Esophagus (tissue), 2 donors: ENCODE data around the gene MRPS30. TPM values are rescaled to one million over a fixed set of nuclear protein-coding genes. Genes with fewer than 3 reads are reported as not detected.
"Not testable (repeated sequence)": the region's sequence is repeated elsewhere in the genome, so short reads cannot be mapped to it uniquely, and the experiment has no call there.

ENCODE experiments used
- H3K27ac ChIP-seq, 2 donors: one replicate each; pipeline ENCODE4 v1.5.1; 2013; ENCODE audit warnings: low read depth in 2 of 2, mild to moderate bottlenecking in 2 of 2, inconsistent platforms in 1 of 2, low read length in 1 of 2, moderate library complexity in 1 of 2
- H3K27me3 ChIP-seq, 2 donors: one replicate each; pipeline ENCODE4 v1.6.1; 2013; ENCODE audit warnings: low read length in 2 of 2, control low read depth in 1 of 2, mild to moderate bottlenecking in 1 of 2; ENCODE audit not compliant: insufficient read depth in 2 of 2, control insufficient read depth in 1 of 2
- H3K36me3 ChIP-seq, 2 donors: one replicate each; pipeline ENCODE4 v1.6.1; 2013; ENCODE audit warnings: low read length in 1 of 2; ENCODE audit not compliant: control insufficient read depth in 2 of 2, insufficient read depth in 2 of 2
- H3K4me1 ChIP-seq, 2 donors: one replicate each; pipeline ENCODE4 v1.6.1; 2013; ENCODE audit warnings: low read length in 1 of 2; ENCODE audit not compliant: control insufficient read depth in 2 of 2, insufficient read depth in 2 of 2
- H3K4me3 ChIP-seq, 2 donors: one replicate each; pipeline ENCODE4 v1.5.1; 2013; ENCODE audit warnings: low read length in 2 of 2, mild to moderate bottlenecking in 2 of 2, low read depth in 1 of 2, moderate library complexity in 1 of 2
- H3K9me3 ChIP-seq, 2 donors: one replicate each; pipeline ENCODE4 v1.6.1; 2013; ENCODE audit warnings: mild to moderate bottlenecking in 2 of 2, low read depth in 1 of 2, low read length in 1 of 2, moderate library complexity in 1 of 2; ENCODE audit not compliant: control insufficient read depth in 2 of 2, insufficient read depth in 1 of 2
- WGBS, 2 donors: extraction: QIAGEN DNeasy Blood & Tissue Kit; methylation state at CpG; one replicate each; pipeline ENCODE4 v1.1.7; 2013; 5-methylcytosine and 5-hydroxymethylcytosine counted together
- polyA plus RNA-seq, 2 donors: library from polyadenylated mRNA; stranded (reverse); fragments of 200-250 nt; gene quantifications; one replicate each; pipeline ENCODE4 v1.2.3, GENCODE V29; 2013
- donor health status: healthy with polysubstance abuse.
- donor health status: Bipolar disorder and iron deficiency.

The MRPS30 gene
- polyA plus RNA-seq, 2 donors = 13.2 to 20.1 TPM

DNA sequence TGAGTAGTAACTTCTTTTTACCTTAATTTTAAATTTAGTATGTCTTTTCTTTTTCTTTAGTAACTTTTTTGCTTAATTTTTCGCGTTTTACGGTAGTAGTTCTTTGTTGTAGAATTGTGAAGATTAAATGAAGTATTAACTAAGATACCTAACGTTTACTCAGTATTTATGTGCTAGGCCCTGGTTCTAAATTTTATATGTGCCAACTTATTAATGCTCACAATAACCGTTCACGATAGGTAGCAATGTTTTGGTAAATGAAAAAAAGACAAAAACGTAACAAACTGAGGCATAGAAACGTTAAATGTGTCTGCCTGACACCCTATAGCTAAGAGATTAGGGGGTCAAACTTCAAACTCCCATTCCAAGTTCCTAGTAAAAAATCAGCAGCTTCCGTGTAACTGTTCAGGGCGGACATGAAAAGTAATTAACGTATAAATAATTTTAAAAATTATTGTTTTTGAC is 1.2 kb downstream of the MRPS30 start:
- Histone ChIP-seq H3K27ac (no peak overlapping the region), H3K9me3 (no peaks in the 10 kb centered on the region), H3K4me1 (no peaks in the 10 kb centered on the region), H3K4me3 (peak overlapping the region; percentile 99 to 100), H3K27me3 (no peaks in the 10 kb centered on the region), H3K36me3 (no peaks in the 10 kb centered on the region)
- WGBS, 2 donors = 14 to 16% methylated on average over 11 of the region's 11 CpGs

DNA sequence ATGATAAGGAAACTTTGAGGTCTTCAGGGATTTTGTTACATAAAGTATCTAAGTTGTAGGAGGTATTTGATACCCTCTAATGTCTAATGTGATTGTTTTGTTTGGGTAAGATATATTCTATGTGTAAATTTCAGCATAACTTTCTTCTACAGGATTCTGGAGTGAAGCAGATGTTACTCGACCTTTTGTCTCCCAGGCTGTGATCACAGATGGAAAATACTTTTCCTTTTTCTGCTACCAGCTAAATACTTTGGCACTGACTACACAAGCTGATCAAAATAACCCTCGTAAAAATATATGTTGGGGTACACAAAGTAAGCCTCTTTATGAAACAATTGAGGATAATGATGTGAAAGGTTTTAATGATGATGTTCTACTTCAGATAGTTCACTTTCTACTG is 6.0 kb downstream of the MRPS30 start:
- Histone ChIP-seq H3K9me3 (no peaks in the 10 kb centered on the region), H3K36me3 (peaks cover 3 to 4% of the 10 kb centered on the region in 2 donors), H3K27ac (no peak overlapping the region), H3K4me1 (no peaks in the 10 kb centered on the region), H3K27me3 (no peaks in the 10 kb centered on the region), H3K4me3 (no peak overlapping the region)
- WGBS, 2 donors = 72 to 81% methylated on average over 2 of the region's 2 CpGs

DNA sequence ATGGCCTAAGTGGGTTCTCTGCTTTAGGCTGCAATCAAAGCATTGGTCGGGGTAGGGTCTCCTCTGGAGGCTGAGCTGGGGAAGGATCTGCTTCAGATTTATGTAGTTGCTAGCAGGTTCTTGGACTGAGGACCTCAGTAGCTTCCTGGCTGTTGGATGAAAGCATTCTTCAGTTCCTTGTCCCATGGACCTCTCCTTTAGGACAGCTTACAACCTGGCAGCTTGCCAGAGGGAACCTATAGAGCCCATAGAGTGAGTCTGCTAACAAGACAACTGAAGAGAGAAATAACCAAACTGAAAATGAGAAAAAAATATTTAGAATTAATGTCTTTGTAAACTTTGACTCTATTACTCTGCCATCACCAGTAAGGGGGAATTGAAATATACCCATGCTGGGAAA is 12.4 kb downstream of the MRPS30 start:
- 99 to 100% methylated on average over 1 of the region's 1 CpG for WGBS, 2 donors
- H3K36me3 ChIP-seq = peaks cover 2 to 4% of the 10 kb centered on the region in 2 donors
- H3K9me3 ChIP-seq = no peaks in the 10 kb centered on the region
- H3K27ac ChIP-seq = no peak overlapping the region
- no peak overlapping the region for H3K4me3 ChIP-seq
- H3K4me1 ChIP-seq = no peaks in the 10 kb centered on the region
- no peaks in the 10 kb centered on the region for H3K27me3 ChIP-seq

DNA sequence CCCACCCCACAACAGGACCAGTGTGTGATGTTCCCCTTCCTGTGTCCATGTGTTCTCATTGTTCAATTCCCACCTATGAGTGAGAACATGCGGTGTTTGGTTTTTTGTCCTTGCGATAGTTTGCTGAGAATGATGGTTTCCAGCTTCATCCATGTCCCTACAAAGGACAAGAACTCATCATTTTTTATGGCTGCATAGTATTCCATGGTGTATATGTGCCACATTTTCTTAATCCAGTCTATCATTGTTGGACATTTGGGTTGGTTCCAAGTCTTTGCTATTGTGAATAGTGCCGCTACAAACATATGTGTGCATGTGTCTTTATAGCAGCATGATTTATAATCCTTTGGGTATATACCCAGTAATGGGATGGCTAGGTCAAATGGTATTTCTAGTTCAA is 15.9 kb downstream of the MRPS30 start:
- not testable (repeated sequence) for H3K27ac ChIP-seq, H3K4me1 ChIP-seq, H3K36me3 ChIP-seq, H3K27me3 ChIP-seq, H3K9me3 ChIP-seq, H3K4me3 ChIP-seq
- 88 to 91% methylated on average over 2 of the region's 3 CpGs for WGBS, 2 donors

DNA sequence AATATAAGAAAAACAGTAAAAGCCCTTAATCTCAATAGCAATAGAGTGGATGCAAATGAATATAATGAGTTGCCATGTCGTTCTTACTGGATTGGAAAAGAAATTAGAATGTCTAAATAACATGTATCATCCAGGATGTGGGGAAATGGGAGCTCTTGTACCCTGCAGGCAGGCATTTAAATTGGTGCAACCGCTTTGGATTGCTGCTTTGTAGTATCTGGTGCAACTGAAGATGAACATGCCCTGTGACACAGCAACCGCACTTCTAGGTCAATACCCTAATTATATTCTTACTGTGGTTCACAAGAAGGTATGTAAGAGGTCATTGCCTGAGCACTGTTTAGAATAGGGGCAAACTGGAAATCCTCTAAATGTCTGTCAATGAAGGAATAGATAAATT is 18.9 kb downstream of the MRPS30 start:
- Histone ChIP-seq H3K36me3 (no peaks in the 10 kb centered on the region), H3K4me1 (no peaks in the 10 kb centered on the region), H3K9me3 (no peaks in the 10 kb centered on the region), H3K27ac (no peak overlapping the region), H3K27me3 (no peaks in the 10 kb centered on the region), H3K4me3 (no peak overlapping the region)
- WGBS, 2 donors = 86 to 89% methylated on average over 3 of the region's 3 CpGs

DNA sequence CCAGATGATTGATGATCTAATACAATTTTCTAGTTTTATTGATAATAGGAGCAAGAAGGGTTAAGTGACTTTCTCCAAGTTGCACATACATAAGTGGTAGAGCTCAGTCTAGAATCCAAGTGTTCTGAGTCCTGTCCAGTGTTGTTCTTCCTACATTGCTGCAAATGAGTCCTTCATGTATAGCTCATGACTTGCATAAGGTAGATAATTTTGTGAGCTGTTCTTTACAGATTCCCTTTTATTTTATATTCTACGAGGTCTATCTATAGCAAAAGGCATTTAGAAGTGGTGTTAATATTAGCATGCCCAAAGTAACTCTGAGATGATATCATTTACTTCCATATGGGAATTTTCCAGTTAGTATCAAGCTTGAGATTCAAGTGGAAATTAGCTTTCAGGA is 20.0 kb downstream of the MRPS30 start:
- H3K4me3 ChIP-seq = no peak overlapping the region
- no peaks in the 10 kb centered on the region for H3K27me3 ChIP-seq
- H3K4me1 ChIP-seq = no peaks in the 10 kb centered on the region
- no peaks in the 10 kb centered on the region for H3K36me3 ChIP-seq
- no peak overlapping the region for H3K27ac ChIP-seq
- no peaks in the 10 kb centered on the region for H3K9me3 ChIP-seq
- 90 to 92% methylated on average over 1 of the region's 1 CpG for WGBS, 2 donors

DNA sequence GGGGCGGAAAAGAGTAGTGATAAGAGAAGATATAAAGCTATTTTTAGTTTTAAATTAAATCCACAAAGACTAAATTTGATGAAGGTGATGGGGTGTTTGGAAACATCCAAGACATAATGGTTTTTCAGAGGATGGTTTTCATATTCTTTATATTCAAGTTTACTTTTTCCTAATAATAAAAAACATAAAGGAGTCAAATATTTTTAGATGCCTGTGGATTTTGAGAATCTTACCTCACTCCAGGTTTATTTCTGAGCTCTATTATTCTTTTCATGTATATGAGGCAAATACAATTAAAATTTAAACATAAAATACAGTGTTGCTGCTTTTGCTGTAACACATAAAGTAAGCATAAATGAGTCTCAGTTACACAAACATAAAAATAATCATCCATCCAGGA is 22.2 kb downstream of the MRPS30 start:
- Histone ChIP-seq H3K27me3 (no peaks in the 10 kb centered on the region), H3K4me1 (no peaks in the 10 kb centered on the region), H3K36me3 (no peaks in the 10 kb centered on the region), H3K9me3 (no peaks in the 10 kb centered on the region), H3K27ac (no peak overlapping the region), H3K4me3 (no peak overlapping the region)
- WGBS, 2 donors = 97 to 98% methylated on average over 1 of the region's 1 CpG

DNA sequence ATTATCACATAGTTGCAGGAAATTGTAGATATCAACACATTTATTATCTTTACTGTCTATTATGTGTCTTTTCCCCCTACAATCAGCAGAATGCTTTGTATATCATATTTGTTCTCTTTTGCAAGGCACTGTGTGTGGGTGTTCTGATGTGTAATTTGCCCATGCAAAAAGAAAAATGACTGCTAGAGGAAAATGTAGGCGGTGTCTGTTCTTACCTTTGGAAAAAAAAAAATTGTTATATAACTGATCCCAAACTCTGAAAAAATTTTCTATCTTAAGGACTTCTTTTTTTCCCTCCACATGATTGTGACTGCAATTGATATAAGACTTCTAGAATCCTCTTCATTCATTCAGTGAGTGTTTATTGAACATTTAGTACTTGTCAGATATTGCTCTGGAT is 24.5 kb downstream of the MRPS30 start:
- 90 to 92% methylated on average over 1 of the region's 1 CpG for WGBS, 2 donors
- H3K27me3 ChIP-seq = no peaks in the 10 kb centered on the region
- no peaks in the 10 kb centered on the region for H3K9me3 ChIP-seq
- H3K4me1 ChIP-seq = no peaks in the 10 kb centered on the region
- no peak overlapping the region for H3K4me3 ChIP-seq
- H3K27ac ChIP-seq = no peak overlapping the region
- H3K36me3 ChIP-seq = no peaks in the 10 kb centered on the region

DNA sequence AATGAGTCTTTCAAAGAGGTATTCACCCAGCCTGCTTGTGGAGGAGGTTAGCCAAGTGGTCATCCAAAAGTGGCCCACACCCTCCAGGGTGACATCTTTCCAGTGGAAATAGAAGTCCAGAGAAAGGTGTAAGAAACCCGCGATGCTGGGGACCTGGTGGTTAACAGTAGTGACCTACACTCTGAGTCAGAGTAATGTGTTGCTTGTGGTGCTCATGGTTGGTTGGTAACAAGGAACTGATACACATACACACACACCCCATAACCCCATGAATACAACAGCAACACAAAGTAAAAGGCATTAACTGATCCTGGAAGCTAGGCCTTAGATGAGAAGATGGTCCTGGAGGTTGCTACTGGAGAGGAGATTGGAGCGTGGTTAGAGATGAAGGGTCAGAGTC is 26.9 kb downstream of the MRPS30 start:
- 96 to 98% methylated on average over 3 of the region's 3 CpGs for WGBS, 2 donors
- H3K4me1 ChIP-seq = no peaks in the 10 kb centered on the region
- peaks cover 0 to 2% of the 10 kb centered on the region in 2 donors for H3K9me3 ChIP-seq
- no peaks in the 10 kb centered on the region for H3K36me3 ChIP-seq
- no peak overlapping the region for H3K4me3 ChIP-seq
- H3K27ac ChIP-seq = no peak overlapping the region
- no peaks in the 10 kb centered on the region for H3K27me3 ChIP-seq

DNA sequence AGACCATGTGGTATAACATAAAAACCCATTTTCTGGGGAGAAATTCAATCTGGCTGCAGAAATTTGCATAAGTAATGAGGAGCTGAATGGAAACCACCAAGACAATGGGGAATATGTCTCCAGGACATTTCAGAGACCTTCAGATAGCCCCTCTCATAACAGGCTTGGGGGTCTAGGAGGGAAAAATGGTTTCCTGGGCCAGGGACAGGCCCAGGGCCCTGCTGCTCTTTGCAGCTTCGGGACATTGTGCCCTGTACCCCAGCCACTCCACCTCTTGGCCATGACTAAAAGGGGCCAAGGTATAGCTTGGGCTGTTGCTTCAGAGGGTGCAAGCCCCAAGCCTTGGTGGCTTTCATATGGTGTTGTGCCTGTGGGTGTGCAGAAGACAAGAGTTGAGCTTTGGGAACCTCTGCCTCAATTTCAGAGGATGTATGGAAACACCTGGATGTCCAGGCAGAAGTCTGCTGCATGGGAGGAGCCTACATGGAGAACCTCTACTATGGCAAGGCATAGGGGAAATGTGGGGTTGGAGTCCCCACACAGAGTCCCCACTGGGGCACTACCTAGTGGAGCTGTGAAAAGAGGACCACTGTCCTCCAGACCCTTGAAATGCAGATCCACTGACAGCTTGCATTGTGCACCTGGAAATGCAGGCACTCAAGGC is 30.4 kb downstream of the MRPS30 start:
- no peak overlapping the region for H3K4me3 ChIP-seq

More for the DNA sequence above, 30.4 kb downstream of the MRPS30 start:
- Histone ChIP-seq H3K36me3 (no peaks in the 10 kb centered on the region), H3K9me3 (peaks cover 0 to 2% of the 10 kb centered on the region in 2 donors), H3K27ac (no peak overlapping the region), H3K4me1 (no peaks in the 10 kb centered on the region), H3K27me3 (no peaks in the 10 kb centered on the region)
- WGBS, 2 donors = 82 to 85% methylated on average over 1 of the region's 1 CpG
